GM21619 (cell line): ENCODE data around the gene TSEN54.
"Not testable (repeated sequence)": the region's sequence is repeated elsewhere in the genome, so short reads cannot be mapped to it uniquely, and the experiment has no call there.

Experiments
- ATAC-seq: cut with Tn5 transposase; IDR thresholded peaks from one replicate; pipeline ENCODE4 v1.9.1; 2021; ENCODE audit not compliant: unreplicated experiment

The TSEN54 gene

GRCh38 chr17:75517297-75517865 is 1.1 kb downstream of the TSEN54 start:
- no peak for ATAC-seq

- ATAC-seq, result no peak
These were observed 1.9 kb downstream of the TSEN54 start for GRCh38 chr17:75518201-75518600.

DNA sequence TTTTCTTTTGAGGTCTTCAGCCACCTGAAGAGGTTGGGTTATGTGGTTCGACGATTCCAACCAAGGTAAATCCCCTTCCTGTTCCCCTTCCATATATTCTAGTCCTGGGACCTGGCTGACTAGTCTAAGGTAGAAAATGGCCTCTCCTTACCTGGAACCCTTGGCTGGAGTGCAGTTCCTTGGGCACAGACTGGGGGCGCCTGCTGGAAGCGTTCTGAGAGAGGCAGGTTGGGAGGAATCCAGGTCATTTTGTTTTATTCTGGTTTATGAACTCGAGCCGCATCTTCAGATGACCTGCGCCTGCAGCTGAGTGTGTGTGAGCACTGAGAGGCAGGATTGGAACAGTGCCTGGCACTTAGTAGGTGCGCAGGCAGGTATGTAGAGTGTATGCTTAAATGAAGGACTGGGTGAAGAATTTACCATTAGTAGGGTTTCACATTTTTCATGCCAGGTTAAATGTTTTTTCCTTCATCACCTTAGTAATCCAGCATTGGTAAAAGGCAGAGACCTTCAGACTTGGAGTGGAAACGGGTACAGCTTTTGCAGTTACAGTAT is 2.7 kb downstream of the TSEN54 start:
- no peak for ATAC-seq

GRCh38 chr17:75520413-75520812 is 4.1 kb downstream of the TSEN54 start:
- not testable (repeated sequence) for ATAC-seq

- no peak for ATAC-seq
These were observed 5.0 kb downstream of the TSEN54 start for GRCh38 chr17:75521290-75521689.

DNA sequence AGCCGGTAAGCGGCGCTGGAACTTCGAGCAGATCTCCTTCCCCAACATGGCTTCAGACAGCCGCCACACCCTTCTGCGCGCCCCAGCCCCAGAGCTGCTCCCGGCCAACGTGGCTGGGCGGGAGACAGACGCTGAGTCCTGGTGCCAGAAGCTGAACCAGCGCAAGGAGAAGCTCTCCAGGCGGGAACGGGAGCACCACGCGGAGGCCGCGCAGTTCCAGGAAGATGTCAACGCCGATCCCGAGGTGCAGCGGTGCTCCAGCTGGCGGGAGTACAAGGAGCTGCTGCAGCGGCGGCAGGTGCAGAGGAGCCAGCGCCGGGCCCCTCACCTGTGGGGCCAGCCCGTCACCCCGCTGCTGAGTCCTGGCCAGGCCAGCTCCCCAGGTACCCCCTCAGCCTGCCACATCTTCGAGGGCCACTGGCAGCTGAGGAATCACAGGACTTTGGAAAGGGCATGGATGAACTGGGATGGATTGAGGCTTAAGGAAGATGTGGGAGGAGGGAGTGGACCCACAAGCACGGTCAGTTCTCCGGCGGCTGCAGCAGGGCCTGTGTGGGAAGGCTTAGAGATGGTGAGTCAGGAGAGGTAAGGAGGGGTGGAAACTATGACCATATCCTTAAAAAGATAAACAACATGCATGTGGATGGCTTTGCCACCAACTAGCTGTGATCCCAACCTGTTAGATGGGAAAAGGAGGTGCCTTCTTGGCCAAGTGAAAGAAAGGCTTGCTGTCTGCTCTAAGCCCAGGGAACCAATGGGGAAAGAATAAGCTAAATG is 5.8 kb downstream of the TSEN54 start:
- ATAC-seq, result no peak

GRCh38 chr17:75523647-75524046 is 7.3 kb downstream of the TSEN54 start:
- ATAC-seq, result no peak

DNA sequence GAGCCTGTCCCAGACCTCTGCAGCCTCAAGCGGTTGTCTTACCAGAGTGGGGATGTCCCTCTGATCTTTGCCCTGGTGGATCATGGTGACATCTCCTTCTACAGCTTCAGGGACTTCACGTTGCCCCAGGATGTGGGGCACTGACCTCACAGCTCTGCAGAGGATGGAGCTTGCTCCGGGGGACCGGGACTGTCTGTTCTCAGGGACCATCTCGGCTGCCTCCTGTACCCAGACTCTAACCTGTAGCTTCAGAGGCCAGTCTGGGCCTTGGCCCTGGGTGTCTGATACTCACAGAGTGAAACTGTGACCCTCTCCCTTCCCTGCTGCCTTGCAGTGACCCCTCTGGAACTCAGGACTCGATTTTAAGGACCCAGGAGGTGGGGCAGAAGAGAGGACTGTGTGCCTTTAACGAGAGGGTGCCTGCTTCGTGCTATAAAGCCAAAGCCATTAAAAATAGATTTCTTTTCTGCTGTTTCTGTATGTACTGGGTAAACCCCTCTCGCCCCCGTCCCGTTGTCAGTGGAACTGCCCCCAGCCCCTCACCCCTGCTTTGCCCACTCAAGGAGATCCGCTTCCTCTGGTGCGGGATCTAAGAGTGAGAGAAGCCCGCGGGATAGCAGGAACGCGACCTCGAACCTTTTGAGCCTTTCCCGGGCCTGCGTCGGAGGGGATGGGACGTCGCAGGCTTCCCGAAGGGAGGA is 8.1 kb downstream of the TSEN54 start:
- ATAC-seq, result no peak

DNA sequence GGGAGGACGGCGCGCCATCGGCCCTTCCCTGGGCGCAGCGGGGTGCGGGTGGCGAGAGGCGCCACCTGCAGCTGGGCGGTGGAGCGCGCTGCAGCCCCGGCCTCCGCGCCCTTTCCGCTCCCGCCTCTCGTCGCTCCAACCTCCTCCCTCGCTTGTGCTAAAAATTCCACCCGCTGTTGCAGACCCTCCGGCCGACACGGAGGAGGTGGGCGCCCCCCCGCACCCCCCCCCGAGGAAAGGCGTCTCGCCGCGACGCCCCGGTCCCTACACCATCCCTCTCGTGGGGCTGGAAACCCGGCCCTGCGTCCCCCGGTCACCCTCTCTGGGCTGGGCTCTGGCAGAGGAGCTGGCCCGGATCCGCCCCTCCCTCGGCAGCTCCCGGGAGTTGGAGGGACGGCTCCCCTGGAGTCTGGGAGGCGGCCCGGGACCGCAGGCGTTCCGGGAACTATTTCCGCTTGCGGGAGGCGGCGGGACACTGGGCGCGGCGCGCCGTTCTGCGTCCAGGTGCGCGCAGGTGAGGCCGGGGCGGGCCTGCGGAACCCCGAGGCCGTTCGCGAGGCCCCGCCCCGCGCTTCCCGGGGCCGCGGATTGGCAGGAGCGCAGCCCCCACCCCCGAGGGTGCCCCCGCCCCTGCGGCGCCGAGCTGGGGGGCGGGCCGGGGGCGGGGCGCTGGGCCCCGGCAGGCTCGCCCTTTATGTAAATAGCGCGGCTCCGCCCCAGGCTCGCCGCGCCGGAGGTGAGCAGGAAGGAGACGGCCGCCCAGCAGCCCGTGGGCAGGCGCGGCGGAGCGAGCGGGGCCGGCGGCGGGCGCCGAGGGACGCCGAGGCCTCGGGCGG is 8.9 kb downstream of the TSEN54 start, which contains the start of gene LLGL2:
TSS of gene LLGL2 (plus strand) at position 728 of the 836 bp plus-strand sequence. CDS start 17,730 bp downstream, outside the sequence.
- peak; percentile 72 for ATAC-seq

- ATAC-seq, result no peak
These were observed 9.7 kb downstream of the TSEN54 start for GRCh38 chr17:75525806-75526554.

DNA sequence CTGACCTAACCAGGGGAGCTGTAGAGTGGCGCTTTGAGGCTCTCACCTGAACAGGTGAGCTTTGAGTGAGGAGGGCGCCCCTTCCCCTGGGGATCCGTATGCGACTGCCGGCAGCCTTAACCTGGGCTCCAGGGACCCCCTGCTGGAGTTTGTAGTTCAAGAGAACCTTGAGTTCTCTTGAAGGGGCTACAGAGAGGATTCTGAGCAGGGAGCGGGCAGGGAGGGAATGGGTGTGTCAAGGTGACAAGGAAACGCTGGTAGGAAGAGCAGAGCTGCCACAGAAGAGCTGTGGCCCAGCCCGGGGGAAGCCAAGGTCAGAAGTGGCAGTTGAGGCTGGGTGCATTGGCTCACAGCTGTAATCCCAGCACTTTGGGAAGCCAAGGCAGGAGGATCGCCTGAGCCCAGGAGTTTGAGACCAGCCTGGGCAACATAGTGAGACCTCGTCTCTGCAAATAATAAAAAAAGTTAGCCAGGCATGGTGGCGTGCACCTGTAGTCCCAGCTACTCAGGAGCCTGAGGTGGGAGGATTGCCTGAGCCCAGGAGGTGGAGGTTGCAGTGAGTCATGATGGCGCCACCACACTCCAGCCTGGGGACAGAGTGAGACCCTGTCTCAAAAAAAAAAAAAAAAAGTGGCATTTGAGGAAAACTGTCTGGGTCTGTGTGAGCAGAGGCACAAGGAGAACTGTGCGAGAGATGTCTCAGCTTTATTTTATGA is 10.4 kb downstream of the TSEN54 start:
- no peak for ATAC-seq

DNA sequence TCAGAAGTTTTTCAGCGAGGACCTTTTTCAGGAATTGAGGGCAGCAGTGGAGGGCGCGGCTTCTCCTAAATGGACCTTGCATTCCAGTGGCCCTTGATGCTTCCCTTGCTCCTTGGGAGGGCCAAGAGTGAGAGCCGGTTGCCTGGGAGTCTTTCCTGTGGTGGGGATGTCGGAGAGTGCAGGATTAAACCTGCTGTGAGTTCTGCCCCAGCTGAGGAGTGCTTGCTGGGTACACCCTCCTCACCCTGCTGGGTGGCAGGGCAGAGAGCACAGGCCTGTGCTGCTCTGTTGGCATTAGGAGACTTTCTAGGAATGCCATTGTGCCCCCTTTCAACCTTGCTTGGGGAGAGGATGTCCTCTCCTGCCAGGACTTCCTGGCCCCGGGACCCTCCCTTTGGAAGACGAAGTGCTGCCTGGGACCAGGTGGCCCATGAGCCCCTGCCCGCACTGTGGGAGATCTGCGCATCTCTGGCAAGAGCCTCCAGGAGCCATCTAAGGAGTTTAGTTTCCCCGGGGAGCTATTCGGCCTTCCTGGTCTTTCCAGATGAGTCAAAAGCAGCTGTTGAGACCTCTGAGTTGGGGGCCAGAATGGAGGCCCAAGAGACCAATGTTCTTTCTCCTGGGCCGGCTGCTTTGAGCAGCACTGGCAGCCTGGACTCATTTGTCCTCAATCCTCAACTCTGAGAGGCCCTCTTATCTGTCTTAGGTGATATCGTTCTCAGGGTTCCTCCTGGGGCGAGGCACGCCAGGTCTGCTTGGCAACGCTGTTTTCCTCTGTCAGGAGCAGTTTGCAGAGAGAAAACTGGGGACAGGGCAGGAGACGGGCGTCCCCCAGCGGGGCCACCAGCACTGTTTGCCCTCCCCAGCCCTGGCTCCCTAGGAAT is 14.8 kb downstream of the TSEN54 start:
- ATAC-seq, result no peak

DNA sequence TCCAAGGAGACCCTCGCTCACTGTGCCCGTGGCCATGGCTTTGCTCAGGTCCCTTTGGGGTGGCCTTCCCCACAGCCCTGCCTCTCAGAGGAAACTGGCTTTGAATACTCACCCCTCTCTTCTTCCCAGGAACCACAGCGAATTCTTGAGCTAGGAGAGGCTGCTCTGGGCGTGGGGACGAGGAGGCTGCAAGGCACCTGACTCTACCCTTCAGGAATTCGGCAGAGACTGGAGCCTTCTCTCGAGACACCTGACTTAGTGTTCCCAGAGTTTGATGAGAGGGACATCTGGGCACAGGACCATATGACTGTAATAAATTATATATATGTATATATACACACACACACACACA is 15.4 kb downstream of the TSEN54 start:
- no peak for ATAC-seq

DNA sequence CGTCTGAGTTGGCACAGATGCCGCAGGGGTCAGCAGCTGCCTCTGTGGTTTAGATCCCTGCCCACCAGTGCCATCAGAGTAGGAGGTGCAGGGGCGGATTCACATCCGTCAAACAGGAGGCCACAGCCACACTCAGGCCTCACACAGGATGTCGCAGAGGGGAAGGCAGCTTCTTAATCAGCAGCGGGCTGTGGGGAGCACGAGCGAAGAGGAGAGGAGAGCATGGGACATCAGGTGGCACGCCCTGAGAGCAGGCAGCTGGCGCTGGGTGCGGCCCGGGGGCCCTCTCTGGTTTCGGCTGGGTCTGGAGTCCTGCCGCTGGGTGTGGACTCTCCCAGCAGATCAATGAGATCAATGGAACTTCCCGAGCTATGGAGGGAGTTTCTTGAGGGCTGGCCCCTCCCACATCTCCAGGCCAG is 18.8 kb downstream of the TSEN54 start:
- ATAC-seq, result no peak

DNA sequence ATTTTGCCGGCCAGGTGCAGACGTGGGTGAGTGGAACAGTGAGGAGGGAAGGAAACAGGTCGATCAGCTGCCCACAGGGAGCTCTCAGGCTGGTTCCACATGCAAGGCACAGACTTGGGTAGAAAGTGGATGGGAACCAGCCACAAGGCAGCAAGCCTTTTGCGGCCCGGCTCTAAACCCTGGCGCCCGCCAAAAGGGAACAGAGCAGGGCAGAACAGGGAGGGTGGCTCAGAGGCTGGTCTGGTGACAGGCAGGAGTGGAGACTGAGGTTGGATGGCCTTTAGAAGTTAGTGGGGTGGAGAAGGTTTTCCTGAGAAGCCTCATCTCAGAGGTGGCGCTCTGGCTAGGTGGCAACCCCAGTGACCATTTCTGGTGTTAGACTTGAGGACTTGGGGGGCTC is 19.5 kb downstream of the TSEN54 start:
- no peak for ATAC-seq

DNA sequence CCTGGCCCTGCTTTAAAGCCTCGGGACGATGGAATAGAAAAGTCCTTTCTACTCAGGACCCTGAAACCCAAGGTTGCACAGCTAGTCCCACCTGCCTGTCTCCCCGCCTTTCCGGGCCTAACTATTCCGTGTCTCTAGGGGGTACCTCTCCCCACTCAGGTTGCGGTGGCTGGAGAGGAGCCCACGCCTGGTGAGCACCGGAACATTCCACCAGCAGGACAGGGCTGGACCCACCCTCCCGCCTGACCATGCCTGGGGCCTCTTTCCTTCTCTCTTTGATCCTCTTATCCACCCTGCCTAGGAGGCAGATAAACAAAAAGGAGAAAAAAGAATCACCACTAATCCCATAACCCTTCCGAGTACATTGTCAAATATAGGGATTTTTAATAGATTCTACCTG is 20.0 kb downstream of the TSEN54 start:
- no peak for ATAC-seq

DNA sequence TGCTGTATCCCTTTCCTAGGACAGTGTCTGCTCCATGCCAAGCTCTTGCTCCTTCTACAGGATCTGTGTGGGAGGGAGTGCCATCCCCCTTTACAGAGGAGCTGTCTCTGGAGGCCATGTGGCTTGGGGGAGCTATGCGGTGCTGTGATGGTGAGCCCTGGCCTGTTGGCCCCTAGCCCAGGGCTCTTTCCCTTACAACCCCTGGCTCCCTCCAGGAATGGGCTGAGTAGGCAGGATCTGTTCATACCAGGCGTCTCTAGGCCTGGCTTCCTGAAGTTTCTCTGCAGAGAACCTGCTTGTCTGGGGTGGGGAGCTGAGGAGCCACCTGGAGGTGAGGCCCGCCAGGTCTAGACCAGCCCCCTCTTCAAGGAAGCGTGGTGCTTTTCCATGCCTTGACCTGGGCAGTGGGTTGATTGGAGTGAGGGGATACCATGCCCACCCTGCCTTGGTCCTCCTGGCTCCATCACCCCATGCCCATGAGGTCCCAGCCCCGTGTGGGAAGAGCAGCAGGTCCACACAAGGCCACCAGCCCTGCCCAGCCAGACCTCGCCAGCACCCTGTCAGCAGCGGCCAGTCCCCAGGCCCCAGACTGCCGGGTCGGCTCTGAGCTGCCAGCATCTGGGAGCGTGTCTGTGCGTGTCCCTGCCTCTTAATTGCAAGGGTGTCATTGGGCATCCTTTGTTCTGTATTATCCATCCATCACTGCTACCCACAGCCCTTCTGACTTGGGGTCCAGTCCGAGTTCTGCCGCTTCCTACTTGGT is 23.8 kb downstream of the TSEN54 start:
- no peak for ATAC-seq
